ENCODE results near the gene MSH3.
"Not testable (repeated sequence)": the region's sequence is repeated elsewhere in the genome, so short reads cannot be mapped to it uniquely, and the experiment has no call there.

Gene MSH3

GRCh38 chr5:80822640-80823039 is 168.2 kb downstream of the MSH3 start:
- H3K27ac ChIP-seq: no peak overlapping the region
- TF ChIP-seq, protein P1, sequence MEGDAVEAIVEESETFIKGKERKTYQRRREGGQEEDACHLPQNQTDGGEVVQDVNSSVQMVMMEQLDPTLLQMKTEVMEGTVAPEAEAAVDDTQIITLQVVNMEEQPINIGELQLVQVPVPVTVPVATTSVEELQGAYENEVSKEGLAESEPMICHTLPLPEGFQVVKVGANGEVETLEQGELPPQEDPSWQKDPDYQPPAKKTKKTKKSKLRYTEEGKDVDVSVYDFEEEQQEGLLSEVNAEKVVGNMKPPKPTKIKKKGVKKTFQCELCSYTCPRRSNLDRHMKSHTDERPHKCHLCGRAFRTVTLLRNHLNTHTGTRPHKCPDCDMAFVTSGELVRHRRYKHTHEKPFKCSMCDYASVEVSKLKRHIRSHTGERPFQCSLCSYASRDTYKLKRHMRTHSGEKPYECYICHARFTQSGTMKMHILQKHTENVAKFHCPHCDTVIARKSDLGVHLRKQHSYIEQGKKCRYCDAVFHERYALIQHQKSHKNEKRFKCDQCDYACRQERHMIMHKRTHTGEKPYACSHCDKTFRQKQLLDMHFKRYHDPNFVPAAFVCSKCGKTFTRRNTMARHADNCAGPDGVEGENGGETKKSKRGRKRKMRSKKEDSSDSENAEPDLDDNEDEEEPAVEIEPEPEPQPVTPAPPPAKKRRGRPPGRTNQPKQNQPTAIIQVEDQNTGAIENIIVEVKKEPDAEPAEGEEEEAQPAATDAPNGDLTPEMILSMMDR (conservative IDR thresholded peaks at IDR 0.05): no peak
- no peak for TF ChIP-seq ZFX (IDR thresholded peaks at IDR 0.05)

GRCh38 chr5:80824159-80824558 is 169.7 kb downstream of the MSH3 start:
- not testable (repeated sequence) for H3K27ac ChIP-seq

DNA sequence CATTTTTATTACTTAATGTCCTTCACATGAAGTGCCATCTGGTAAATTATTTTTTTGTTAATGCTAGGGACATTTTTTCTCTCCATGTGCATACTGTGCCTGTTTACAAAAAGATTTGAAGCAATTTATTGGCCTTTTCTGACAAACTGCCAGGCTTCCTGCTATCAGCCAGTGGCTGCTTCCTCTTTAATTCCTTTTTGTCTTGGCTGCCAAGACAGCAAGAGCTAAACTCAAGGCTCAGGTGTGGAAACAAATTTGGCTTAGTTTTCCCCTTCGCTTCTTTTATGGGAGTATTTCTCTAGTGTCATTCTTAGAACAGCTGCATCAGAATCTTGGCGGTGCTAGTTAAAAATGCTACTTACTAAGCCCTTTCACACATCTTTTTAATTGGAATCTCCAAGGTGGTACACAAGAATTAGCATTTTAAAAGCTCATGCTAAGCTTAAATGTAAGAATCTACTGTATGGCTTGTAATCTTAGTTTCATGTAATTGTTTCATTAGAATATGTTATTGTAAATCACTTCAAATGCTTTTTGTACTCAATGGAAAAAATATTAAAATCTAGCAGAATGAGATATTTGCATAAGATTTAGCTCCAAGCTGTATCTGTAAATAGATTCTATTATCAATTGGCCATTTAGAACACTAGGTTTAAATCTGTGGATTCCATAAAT is 171.5 kb downstream of the MSH3 start:
- no peak overlapping the region for H3K27ac ChIP-seq

GRCh38 chr5:80834710-80835109 is 180.3 kb downstream of the MSH3 start:
- H3K27ac ChIP-seq: no peak overlapping the region
- no peak for TF ChIP-seq ZFX (IDR thresholded peaks at IDR 0.05)
- TF ChIP-seq, protein P1 (conservative IDR thresholded peaks at IDR 0.05): no peak

More for the DNA sequence above, 171.5 kb downstream of the MSH3 start:
- TF ChIP-seq ZFX (IDR thresholded peaks at IDR 0.05): no peak
- TF ChIP-seq, protein P1 (conservative IDR thresholded peaks at IDR 0.05): no peak

DNA sequence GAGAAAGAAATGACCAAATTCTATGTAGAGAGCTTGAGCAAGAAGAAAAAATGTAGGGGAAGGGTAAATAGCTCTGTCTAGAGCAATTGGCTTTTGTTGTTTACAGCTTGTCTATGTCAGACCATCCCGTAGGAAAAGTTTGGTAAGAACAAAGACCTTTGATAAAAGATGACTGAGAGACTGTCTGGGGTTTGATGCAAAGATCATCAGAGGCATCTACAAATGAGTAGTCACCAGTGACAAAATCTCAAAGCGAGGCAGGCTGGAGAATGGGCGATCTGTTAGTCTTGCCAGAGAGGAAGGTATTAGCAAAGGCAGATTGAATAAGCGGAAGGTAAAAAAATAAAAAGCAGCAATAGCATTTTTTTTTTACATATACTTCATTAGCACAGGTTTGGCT is 180.7 kb downstream of the MSH3 start:
- no peak overlapping the region for H3K27ac ChIP-seq
- TF ChIP-seq, protein P1 (conservative IDR thresholded peaks at IDR 0.05): no peak
- no peak for TF ChIP-seq ZFX (IDR thresholded peaks at IDR 0.05)

GRCh38 chr5:80837679-80838078 is 183.2 kb downstream of the MSH3 start:
- H3K27ac ChIP-seq: no peak overlapping the region
- no peak for TF ChIP-seq ZFX (IDR thresholded peaks at IDR 0.05)

DNA sequence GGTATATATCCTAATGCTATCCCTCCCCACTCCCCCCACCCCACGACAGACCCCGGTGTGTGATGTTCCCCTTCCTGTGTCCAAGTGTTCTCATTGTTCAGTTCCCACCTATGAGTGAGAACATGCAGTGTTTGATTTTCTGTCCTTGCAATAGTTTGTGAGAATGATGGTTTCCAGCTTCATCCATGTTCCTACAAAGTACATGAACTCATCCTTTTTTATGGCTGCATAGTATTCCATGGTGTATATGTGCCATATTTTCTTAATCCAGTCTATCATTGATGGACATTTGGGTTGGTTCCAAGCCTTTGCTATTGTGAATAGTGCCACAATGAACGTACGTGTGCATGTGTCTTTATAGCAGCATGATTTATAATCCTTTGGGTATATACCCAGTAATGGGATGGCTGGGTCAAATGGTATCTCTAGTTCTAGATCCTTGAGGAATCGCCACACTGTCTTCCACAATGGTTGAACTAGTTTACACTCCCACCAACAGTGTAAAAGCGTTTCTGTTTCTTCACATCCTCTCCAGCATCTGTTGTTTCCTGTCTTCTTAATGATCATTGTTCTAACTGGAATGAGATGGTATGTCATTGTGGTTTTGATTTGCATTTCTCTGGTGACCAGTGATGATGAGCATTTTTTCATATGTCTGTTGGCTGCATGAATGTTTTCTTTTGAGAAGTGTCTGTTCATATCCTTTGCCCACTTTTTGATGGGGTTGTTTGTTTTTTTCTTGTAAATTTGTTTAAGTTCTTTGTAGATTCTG is 186.8 kb downstream of the MSH3 start:
- H3K27ac ChIP-seq: not testable (repeated sequence)

GRCh38 chr5:80846422-80846821 is 192.0 kb downstream of the MSH3 start:
- H3K27ac ChIP-seq: not testable (repeated sequence)

DNA sequence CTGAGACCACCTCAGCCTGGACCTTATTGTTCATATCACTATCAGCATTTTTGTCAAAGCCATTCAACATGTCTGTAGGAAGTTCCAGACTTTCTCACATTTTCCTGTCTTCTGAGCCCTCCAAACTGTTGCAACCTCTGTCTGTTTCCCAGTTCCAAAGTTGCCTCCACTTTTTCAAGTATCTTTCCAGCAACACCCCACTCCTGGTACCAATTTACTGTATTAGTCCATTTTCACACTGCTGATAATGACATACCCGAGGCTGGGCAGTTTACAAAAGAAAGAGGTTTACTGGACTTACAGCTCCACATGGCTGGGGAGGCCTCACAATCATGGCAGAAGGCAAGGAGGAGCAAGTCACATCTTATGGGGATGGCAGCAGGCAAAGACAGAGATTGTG is 195.7 kb downstream of the MSH3 start:
- H3K27ac ChIP-seq: not testable (repeated sequence)

DNA sequence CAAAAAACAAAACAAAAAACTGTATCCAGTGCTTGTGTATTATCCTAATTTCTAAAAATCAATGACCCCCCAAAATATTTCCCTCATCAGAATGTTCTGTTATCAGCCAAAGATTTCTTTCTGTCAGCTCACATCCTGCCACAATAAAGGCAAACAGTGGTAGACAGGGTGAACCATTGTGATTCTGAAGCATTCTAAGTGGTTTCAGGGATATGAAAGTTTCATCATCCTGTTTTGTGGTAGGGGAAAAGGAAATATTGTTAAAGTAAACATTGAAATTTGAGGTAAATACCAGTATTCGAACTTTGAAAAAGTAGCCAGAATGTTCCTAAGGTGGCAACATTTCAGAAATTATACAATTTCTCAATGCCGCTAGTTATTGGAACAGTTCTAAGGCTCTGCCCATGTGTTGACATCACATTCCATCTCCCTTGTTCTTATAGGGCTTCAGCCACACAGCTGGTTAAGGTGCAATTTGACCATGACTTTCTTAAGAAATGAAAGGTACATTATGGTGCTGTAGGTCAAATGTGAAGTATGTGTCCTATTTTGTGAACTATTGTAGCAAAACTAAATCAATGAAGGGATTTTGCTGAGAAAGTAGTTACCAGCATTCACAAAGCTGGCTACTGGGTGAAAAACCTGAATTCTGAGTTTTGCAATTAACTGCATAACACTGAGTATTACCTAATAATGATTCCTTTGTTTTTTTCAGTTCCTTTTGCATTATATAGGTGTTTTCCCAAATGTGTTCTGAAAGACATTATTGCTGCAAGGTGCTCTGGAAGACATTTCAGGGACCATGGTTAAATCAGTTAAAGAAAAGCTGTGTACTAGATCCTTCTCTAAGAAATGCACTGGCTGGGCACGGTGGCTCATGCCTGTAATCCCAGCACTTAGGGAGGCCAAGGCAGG is 198.1 kb downstream of the MSH3 start:
- H3K27ac ChIP-seq: no peak overlapping the region
- no peak for TF ChIP-seq ZFX (IDR thresholded peaks at IDR 0.05)
- TF ChIP-seq, protein P1 (conservative IDR thresholded peaks at IDR 0.05): no peak
